Mesothelial cell of epicardium (in vitro differentiated cells): Measurements from ENCODE around the gene TAS2R5. TPM values are rescaled to one million over a fixed set of nuclear protein-coding genes. Genes with fewer than 3 reads are reported as not detected.
"Not testable (repeated sequence)": the region's sequence is repeated elsewhere in the genome, so short reads cannot be mapped to it uniquely, and the experiment has no call there.

Experiments
- DNase-seq, 2 experiments: peaks; one replicate each; pipeline ENCODE4 v3.0.0; 2021; ENCODE audit warnings: low spot score in 2 of 2; ENCODE audit not compliant: unreplicated experiment in 2 of 2
- H3K27ac Mint-ChIP-seq: 2 replicates; pipeline ENCODE4 v1.8.0; 2021; ENCODE audit warnings: mixed read lengths
- H3K27me3 Mint-ChIP-seq: 2 replicates; pipeline ENCODE4 v1.8.0; 2021; ENCODE audit warnings: low read depth, mixed read lengths
- H3K36me3 Mint-ChIP-seq: 2 replicates; pipeline ENCODE4 v1.8.0; 2021; ENCODE audit warnings: mixed read lengths
- H3K4me1 Mint-ChIP-seq: 2 replicates; pipeline ENCODE4 v1.8.0; 2021; ENCODE audit warnings: mixed read lengths
- H3K4me3 Mint-ChIP-seq: 2 replicates; pipeline ENCODE4 v1.8.0; 2021; ENCODE audit warnings: mild to moderate bottlenecking, moderate library complexity, mixed read lengths
- H3K9me3 Mint-ChIP-seq: 2 replicates; pipeline ENCODE4 v1.8.0; 2021; ENCODE audit warnings: mixed read lengths
- total RNA-seq: library from RNA; stranded (reverse); gene quantifications from 3 replicates; pipeline ENCODE4 v1.2.1, GENCODE V29; 2021
- TF ChIP-seq, protein P1 (sequence below): fragments of 200-600 bp; sonication (generic); IDR thresholded peaks from one replicate; pipeline ENCODE4 v1.5.0; 2021; ENCODE audit warnings: antibody characterized with exemption; ENCODE audit not compliant: unreplicated experiment

TAS2R5 gene, protein sequence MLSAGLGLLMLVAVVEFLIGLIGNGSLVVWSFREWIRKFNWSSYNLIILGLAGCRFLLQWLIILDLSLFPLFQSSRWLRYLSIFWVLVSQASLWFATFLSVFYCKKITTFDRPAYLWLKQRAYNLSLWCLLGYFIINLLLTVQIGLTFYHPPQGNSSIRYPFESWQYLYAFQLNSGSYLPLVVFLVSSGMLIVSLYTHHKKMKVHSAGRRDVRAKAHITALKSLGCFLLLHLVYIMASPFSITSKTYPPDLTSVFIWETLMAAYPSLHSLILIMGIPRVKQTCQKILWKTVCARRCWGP
- 4.5 to 5.9 TPM (median 5.1 TPM) in 3 replicates for total RNA-seq

DNA sequence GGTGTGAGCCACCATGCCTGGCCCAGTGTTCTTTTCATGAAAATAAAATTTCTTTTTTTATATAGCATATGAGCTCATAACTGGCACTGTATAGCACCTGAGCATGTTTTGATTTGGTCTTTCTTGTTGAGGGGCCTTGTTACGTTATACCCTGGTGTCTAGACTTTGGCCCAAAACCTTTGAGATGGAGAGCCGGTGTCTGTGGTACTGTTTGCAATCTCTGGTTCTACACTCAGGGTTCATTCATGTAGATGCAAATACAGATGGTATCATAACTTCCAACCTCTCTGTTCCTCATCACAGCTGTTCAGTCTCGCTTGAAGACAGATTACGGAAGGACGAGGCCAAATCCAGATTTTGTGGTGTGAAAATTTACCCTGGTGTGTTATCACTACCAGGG, at the start of gene TAS2R5:
TAS2R5 (plus strand) TSS at position 301 of the 400 bp plus-strand sequence. CDS start 145 bp downstream, outside the sequence.
- H3K27me3 Mint-ChIP-seq: no peaks in the 10 kb centered on the region
- no peak within 1 kb of the TSS for H3K4me3 Mint-ChIP-seq
- H3K27ac Mint-ChIP-seq: no peak within 1 kb of the TSS
- TF ChIP-seq, protein P1, sequence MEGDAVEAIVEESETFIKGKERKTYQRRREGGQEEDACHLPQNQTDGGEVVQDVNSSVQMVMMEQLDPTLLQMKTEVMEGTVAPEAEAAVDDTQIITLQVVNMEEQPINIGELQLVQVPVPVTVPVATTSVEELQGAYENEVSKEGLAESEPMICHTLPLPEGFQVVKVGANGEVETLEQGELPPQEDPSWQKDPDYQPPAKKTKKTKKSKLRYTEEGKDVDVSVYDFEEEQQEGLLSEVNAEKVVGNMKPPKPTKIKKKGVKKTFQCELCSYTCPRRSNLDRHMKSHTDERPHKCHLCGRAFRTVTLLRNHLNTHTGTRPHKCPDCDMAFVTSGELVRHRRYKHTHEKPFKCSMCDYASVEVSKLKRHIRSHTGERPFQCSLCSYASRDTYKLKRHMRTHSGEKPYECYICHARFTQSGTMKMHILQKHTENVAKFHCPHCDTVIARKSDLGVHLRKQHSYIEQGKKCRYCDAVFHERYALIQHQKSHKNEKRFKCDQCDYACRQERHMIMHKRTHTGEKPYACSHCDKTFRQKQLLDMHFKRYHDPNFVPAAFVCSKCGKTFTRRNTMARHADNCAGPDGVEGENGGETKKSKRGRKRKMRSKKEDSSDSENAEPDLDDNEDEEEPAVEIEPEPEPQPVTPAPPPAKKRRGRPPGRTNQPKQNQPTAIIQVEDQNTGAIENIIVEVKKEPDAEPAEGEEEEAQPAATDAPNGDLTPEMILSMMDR: no peak
- peaks cover 12% of the 10 kb centered on the region for H3K36me3 Mint-ChIP-seq
- no peaks in the 10 kb centered on the region for H3K4me1 Mint-ChIP-seq
- H3K9me3 Mint-ChIP-seq: no peaks in the 10 kb centered on the region
- DNase-seq: no peak

DNA sequence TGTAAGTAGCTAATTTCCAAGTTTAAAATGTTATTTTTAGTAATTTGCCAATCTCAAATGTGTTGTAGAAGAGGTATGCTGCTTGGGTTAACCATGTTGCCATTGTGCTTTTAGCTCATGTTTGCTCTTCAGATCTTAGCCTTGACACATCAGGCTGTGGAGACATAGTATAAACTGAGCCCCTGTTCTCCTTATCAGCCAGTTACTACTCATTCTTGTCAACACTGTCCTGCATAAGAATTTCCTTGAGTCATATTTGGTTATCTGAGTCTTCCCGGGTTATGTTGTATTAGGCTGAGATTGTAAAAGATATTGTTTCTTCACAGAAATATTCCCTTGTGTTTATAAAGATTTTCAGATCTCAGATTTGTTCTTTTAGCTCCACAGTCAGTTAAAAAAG, 47.8 kb upstream of the TAS2R5 start:
- H3K9me3 Mint-ChIP-seq: no peaks in the 10 kb centered on the region
- no peak overlapping the region for H3K4me3 Mint-ChIP-seq
- peaks cover 32% of the 10 kb centered on the region for H3K36me3 Mint-ChIP-seq
- H3K27ac Mint-ChIP-seq: no peak overlapping the region
- peaks cover 24% of the 10 kb centered on the region for H3K4me1 Mint-ChIP-seq
- no peak for DNase-seq
- TF ChIP-seq, protein P1: no peak
- H3K27me3 Mint-ChIP-seq: no peaks in the 10 kb centered on the region

DNA sequence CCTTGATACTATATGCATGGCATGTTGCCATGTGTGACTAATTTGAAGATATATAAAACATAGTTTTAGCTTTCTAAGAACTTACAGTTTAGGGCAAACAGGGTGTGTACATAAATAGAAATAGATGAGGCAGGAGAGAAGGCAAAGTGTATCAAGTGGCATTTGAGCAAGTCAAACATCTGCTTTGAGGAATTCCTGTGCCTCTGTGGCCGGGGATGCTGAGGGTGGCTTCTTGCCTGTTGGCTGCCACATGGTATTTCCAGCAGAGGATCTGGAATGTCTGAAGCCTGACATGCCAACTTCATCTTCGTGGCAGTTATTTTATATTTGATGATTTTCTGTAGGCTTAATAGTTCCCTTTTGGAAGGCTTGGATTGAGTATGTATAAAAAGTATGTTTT, 45.9 kb upstream of the TAS2R5 start:
- Mint-ChIP-seq H3K36me3 (peaks cover 42% of the 10 kb centered on the region), H3K4me1 (peaks cover 11% of the 10 kb centered on the region), H3K4me3 (no peak overlapping the region), H3K27ac (no peak overlapping the region), H3K9me3 (no peaks in the 10 kb centered on the region), H3K27me3 (no peaks in the 10 kb centered on the region)
- TF ChIP-seq, protein P1: no peak
- DNase-seq: no peak

DNA sequence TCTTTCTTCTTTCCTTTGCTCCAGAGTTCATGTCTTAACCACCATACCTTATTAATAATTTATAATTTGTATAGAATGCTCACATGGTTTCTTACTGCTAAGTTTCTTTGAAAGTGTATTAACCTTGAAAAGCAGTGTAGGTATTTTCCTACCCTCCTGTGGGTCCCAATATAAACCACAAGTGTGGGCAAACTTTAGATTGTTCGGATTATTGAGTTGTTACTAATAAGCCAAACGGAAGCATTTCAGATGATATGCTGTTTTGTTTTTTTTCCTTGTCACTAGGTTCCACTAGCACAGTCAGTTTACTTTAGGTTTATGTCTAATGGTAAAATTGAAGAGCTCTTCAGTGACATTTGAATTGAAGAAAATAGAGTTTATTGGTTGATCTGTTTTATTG, 41.6 kb upstream of the TAS2R5 start:
- H3K36me3 Mint-ChIP-seq: peaks cover 69% of the 10 kb centered on the region
- H3K4me1 Mint-ChIP-seq: no peaks in the 10 kb centered on the region
- TF ChIP-seq, protein P1: no peak
- H3K27me3 Mint-ChIP-seq: no peaks in the 10 kb centered on the region
- H3K9me3 Mint-ChIP-seq: peaks cover 31% of the 10 kb centered on the region
- H3K4me3 Mint-ChIP-seq: no peak overlapping the region
- no peak overlapping the region for H3K27ac Mint-ChIP-seq
- no peak for DNase-seq

DNA sequence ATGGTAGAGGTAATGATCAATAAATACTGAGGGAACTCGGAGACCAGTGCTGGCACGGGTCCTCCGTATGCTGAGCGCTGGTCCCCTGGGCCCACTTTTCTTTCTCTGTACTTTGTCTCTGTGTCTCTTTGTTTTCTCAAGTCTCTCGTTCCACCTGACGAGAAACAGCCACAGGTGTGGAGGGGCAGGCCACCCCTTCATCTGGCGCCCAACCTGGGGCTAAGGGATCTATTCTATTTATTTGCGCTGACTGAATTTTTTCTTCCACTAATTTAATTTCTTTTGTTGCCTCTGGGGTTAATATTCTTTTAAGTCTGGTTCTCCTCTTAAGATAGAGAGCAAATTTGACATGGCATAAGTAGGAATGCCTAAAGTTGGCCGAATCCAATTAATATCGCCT, 38.1 kb upstream of the TAS2R5 start:
- not testable (repeated sequence) for H3K4me3 Mint-ChIP-seq, DNase-seq, H3K27me3 Mint-ChIP-seq, H3K4me1 Mint-ChIP-seq, H3K27ac Mint-ChIP-seq
- Mint-ChIP-seq H3K9me3 (peaks cover 42% of the 10 kb centered on the region), H3K36me3 (peaks cover 75% of the 10 kb centered on the region)

DNA sequence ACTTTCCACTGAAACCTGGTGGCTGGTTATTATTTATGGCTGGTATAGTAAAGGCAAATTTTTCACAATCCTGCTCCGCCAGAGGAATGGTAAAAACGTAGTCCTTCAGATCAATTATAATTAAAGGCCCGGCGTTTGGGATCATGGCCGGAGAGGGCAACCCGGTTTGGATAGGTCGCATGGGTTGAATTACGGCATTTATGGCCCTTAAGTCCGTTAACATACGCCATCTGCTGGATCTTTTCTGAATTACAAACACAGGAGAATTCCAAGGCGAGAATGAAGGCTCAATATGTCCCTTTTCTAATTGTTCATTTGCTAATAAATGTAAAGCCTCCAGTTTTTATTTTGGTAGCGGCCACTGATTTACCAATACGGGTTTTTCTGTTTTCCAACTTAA, 37.4 kb upstream of the TAS2R5 start:
- H3K27me3 Mint-ChIP-seq: no peaks in the 10 kb centered on the region
- H3K4me1 Mint-ChIP-seq: no peaks in the 10 kb centered on the region
- peaks cover 42% of the 10 kb centered on the region for H3K9me3 Mint-ChIP-seq
- TF ChIP-seq, protein P1: peak; percentile 41
- peaks cover 83% of the 10 kb centered on the region for H3K36me3 Mint-ChIP-seq
- no peak for DNase-seq
- H3K4me3 Mint-ChIP-seq: no peak overlapping the region
- H3K27ac Mint-ChIP-seq: no peak overlapping the region
